Parathyroid adenoma (tissue), 2 donors: Measurements from ENCODE around the gene KPNA1.
A peak's percentile ranks its signal among the peaks of the same experiment; 100 is the strongest.

ENCODE experiments used
- H2AFZ ChIP-seq: fragments of 300-600 bp; sonication (generic); one replicate; pipeline ENCODE4 v1.7.0; 2017; ENCODE audit warnings: antibody characterized with exemption, mild to moderate bottlenecking
- H3K27ac ChIP-seq: fragments of 300-600 bp; sonication (generic); one replicate; pipeline ENCODE4 v1.7.0; 2017
- H3K27me3 ChIP-seq: fragments of 300-600 bp; sonication (generic); one replicate; pipeline ENCODE4 v1.7.0; 2017; ENCODE audit warnings: low read length; ENCODE audit not compliant: control insufficient read depth, insufficient read depth
- H3K36me3 ChIP-seq: fragments of 300-600 bp; sonication (generic); one replicate; pipeline ENCODE4 v1.7.0; 2017; ENCODE audit warnings: low read length; ENCODE audit not compliant: control insufficient read depth, insufficient read depth
- H3K4me1 ChIP-seq: fragments of 300-600 bp; sonication (generic); one replicate; pipeline ENCODE4 v1.7.0; 2017; ENCODE audit warnings: control low read depth
- H3K4me2 ChIP-seq: fragments of 300-600 bp; sonication (generic); one replicate; pipeline ENCODE4 v1.7.0; 2017; ENCODE audit warnings: low read length
- H3K4me3 ChIP-seq: fragments of 300-600 bp; sonication (generic); one replicate; pipeline ENCODE4 v1.7.0; 2017; ENCODE audit warnings: low read depth, low read length
- H3K79me2 ChIP-seq: fragments of 300-600 bp; sonication (generic); one replicate; pipeline ENCODE4 v1.7.0; 2017; ENCODE audit warnings: control low read depth
- H3K9ac ChIP-seq: fragments of 300-600 bp; sonication (generic); one replicate; pipeline ENCODE4 v1.7.0; 2017; ENCODE audit warnings: mild to moderate bottlenecking
- H3K9me3 ChIP-seq: fragments of 300-600 bp; sonication (generic); one replicate; pipeline ENCODE4 v1.7.0; 2017; ENCODE audit warnings: low read length; ENCODE audit not compliant: control insufficient read depth
- TF ChIP-seq, protein P1 (sequence below): fragments of 300-600 bp; sonication (generic); IDR thresholded peaks from one replicate; pipeline ENCODE4 v1.7.0; 2017; ENCODE audit warnings: antibody characterized with exemption, mild to moderate bottlenecking
- donor health status: primary hyperparathyroidism.

KPNA1 gene

DNA sequence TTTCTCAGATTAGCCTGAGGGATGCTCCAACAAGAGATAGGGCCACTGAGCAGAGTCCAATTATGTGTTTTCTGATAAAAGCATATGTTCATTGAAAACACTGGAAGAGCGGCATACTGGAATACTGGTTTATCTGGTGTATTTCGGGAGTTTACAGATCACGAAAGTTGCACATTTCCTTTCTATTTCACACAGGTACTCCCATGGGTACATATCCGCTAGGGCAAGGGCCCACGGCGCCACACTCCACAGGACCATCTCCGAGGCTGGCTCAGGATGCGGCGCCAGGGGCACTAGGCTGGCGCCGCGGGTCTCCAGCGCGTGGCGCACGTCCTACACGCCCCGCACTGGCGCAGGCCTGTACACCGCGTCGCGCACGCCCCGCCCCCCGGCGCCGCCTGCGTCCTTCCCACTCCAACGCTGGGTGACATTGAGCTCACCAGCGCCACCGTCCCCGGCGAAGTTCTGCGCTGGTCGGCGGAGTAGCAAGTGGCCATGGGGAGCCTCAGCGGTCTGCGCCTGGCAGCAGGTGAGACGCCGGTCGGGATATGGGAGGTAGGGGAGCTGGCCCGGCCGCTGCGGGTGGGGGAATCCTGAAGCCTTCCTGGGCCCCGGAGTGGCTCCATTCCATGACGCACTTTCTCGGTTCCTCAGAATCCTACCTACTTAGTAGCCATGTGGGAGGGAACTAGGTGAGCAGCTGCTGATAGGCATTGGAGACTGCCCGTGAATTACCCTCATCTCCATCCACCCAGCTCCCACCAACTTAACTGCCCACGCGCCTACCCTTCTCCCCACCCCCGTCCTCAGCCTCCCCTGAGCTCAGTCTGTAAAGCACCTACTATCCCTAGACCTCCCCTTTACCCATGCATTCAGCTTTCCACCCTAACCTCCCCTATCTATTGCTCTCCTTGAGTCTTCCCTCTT, 130.7 kb downstream of the KPNA1 start, which contains the start of gene FAM162A:
TSS of gene FAM162A (plus strand) at position 412 of the 927 bp plus-strand sequence. CDS start at position 496, 84 bp downstream.
- H3K9ac ChIP-seq, result peak within 1 kb of the TSS; percentile 73
- H3K4me3 ChIP-seq, result peak within 1 kb of the TSS; percentile 66
- no peaks in the 10 kb centered on the region for H3K9me3 ChIP-seq
- H3K79me2 ChIP-seq, result peaks cover 18% of the 10 kb centered on the region
- H3K4me2 ChIP-seq, result peak within 1 kb of the TSS; percentile 65
- TF ChIP-seq, protein P1, sequence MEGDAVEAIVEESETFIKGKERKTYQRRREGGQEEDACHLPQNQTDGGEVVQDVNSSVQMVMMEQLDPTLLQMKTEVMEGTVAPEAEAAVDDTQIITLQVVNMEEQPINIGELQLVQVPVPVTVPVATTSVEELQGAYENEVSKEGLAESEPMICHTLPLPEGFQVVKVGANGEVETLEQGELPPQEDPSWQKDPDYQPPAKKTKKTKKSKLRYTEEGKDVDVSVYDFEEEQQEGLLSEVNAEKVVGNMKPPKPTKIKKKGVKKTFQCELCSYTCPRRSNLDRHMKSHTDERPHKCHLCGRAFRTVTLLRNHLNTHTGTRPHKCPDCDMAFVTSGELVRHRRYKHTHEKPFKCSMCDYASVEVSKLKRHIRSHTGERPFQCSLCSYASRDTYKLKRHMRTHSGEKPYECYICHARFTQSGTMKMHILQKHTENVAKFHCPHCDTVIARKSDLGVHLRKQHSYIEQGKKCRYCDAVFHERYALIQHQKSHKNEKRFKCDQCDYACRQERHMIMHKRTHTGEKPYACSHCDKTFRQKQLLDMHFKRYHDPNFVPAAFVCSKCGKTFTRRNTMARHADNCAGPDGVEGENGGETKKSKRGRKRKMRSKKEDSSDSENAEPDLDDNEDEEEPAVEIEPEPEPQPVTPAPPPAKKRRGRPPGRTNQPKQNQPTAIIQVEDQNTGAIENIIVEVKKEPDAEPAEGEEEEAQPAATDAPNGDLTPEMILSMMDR, result peak; percentile 88
- peak within 1 kb of the TSS; percentile 93 for H2AFZ ChIP-seq
- no peaks in the 10 kb centered on the region for H3K36me3 ChIP-seq
- H3K27ac ChIP-seq, result peak within 1 kb of the TSS; percentile 88
- no peaks in the 10 kb centered on the region for H3K4me1 ChIP-seq
- no peaks in the 10 kb centered on the region for H3K27me3 ChIP-seq

DNA sequence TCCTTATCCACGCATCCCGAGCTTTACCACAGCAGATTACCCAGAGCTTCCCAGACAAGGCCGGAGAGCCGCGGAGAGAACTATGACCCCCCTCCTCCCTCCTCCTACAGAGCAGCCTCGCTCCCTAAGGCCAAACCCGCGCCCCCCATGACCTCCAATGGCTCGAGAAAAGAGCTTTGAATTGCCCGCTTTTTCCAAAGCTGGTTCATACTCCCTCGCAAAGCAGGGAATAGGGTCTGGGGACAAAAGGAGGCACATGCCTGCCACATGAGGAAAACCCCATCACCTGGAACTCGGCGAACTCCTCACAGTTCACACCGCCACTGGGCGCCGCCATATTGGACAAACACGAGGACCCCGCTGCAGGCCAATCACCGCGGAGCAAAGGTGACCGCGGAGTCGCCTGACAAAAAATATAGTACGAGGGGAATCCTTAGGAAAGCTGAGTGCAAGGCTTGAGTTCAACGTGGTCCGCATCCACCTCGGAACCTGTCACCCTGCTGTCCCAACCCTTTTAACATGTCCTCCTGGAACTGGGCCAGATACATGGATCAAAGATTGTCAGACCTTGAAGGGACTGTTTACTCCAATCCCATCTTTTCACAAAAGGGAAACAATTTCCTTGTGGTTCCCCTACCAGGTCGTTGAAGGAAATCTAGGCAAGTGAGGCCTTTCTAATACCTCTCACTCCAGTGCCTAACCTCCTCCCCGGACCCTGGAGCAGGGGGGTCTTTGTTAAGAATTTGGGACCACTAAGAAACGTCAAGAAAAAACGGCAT, 131.7 kb downstream of the KPNA1 start, which contains the start of gene MIX23:
TSS of gene MIX23 (minus strand) at position 344 of the 779 bp plus-strand sequence. CDS start at position 337, 7 bp downstream.
- H3K4me2 ChIP-seq, result peak within 1 kb of the TSS; percentile 65
- H3K4me3 ChIP-seq, result peak within 1 kb of the TSS; percentile 66
- H3K9me3 ChIP-seq, result no peaks in the 10 kb centered on the region
- H3K79me2 ChIP-seq, result peaks cover 15% of the 10 kb centered on the region
- TF ChIP-seq, protein P1, result no peak
- peak within 1 kb of the TSS; percentile 73 for H3K9ac ChIP-seq
- H3K27me3 ChIP-seq, result no peaks in the 10 kb centered on the region
- peak within 1 kb of the TSS; percentile 88 for H3K27ac ChIP-seq
- H3K4me1 ChIP-seq, result no peaks in the 10 kb centered on the region
- H3K36me3 ChIP-seq, result no peaks in the 10 kb centered on the region
- peak within 1 kb of the TSS; percentile 93 for H2AFZ ChIP-seq

DNA sequence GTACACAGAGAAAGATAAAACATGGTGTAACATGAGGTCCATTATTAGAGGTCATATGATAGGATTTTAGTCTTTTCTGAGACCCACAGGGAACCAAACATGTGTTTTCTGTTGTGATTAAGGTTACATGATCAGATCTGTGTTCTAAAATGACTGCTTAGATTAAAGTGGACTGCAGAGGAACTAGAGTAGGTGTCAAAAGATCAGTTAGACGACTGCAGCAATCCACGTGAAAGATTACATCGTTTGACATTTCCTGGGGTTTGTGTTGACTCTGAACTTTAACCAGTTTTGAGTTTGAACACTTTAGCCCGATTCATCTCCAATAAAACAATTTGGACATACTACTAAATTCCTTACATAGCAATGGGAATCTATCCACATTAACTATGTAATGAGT, 136.8 kb downstream of the KPNA1 start:
- TF ChIP-seq, protein P1, result no peak
- no peak overlapping the region for H3K27ac ChIP-seq
- H3K27me3 ChIP-seq, result no peaks in the 10 kb centered on the region
- H2AFZ ChIP-seq, result no peak overlapping the region
- peaks cover 5% of the 10 kb centered on the region for H3K79me2 ChIP-seq
- H3K4me2 ChIP-seq, result no peak overlapping the region
- H3K4me1 ChIP-seq, result no peaks in the 10 kb centered on the region
- H3K9ac ChIP-seq, result no peak overlapping the region
- no peak overlapping the region for H3K4me3 ChIP-seq
- no peaks in the 10 kb centered on the region for H3K36me3 ChIP-seq
- no peaks in the 10 kb centered on the region for H3K9me3 ChIP-seq

DNA sequence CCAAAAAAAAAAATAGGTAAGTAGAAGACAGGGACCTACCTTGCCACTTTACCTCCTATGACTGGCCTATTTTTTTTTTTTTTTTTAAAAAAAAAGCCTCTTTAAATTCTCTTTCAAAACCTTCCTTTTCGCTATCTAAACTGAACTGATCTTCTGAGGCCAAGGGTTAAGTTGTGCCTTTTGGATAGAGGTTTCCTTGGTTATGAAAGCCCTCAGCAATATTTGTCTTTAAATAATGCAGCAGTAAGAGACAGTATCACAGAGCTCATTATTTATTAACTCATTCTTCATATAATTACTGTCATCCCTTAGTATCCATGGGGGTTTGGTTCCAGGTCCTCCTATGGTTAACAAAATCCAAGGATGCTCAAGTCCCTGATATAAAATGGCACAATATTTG, 140.7 kb downstream of the KPNA1 start:
- Histone ChIP-seq H3K4me1 (peaks cover 4% of the 10 kb centered on the region), H3K27ac (no peak overlapping the region), H3K9me3 (no peaks in the 10 kb centered on the region), H3K9ac (no peak overlapping the region), H3K27me3 (no peaks in the 10 kb centered on the region), H3K36me3 (no peaks in the 10 kb centered on the region), H3K79me2 (no peaks in the 10 kb centered on the region), H3K4me2 (no peak overlapping the region), H2AFZ (no peak overlapping the region), H3K4me3 (no peak overlapping the region)
- TF ChIP-seq, protein P1, result no peak
